IMR-90 (cell line): Measurements from ENCODE around the gene PSMB4. TPM values are rescaled to one million over a fixed set of nuclear protein-coding genes. Genes with fewer than 3 reads are reported as not detected.

Source experiments
- ATAC-seq: fragments of 200-7000 bp; cut with Tn5 transposase; 2 replicates; pipeline ENCODE4 v1.9.1; 2020; ENCODE audit warnings: low read depth, mild to moderate bottlenecking, moderate library complexity
- BruUV-seq: library from RNA; stranded (reverse); fragments of 400-500 nt; replicated peaks from 2 replicates; lab custom pipeline; 2021; lab: Mats Ljungman, UMichigan
- CTCF ChIA-PET: fragments of 300-600 bp; formaldehyde crosslinking; extraction: SDS; loops from one replicate; lab custom pipeline; 2021; ENCODE audit warnings: antibody characterized with exemption; lab: Yijun Ruan, JAX
- POLR2A ChIA-PET: fragments of 300-600 bp; sonication (Branson Sonifier 250); formaldehyde crosslinking; loops from one replicate; lab custom pipeline; 2022; ENCODE audit warnings: antibody characterized with exemption; ENCODE audit not compliant: unreplicated experiment; lab: Charles Lee
- DNase-seq: peaks from one replicate; pipeline ENCODE4 v3.0.0; 2013
- H2AFZ ChIP-seq: replicated peaks from 2 replicates; pipeline ENCODE3; 2013; ENCODE audit warnings: low read length, mild to moderate bottlenecking; ENCODE audit not compliant: poor library complexity
- H2AK5ac ChIP-seq: 2 replicates; pipeline ENCODE4 v1.6.1; 2013; ENCODE audit warnings: low read depth, low read length, inconsistent platforms
- H2AK9ac ChIP-seq: replicated peaks from 2 replicates; pipeline ENCODE3; 2013; ENCODE audit warnings: mild to moderate bottlenecking, low read depth, low read length, moderate library complexity; ENCODE audit not compliant: poor library complexity
- H2BK120ac ChIP-seq: 2 replicates; pipeline ENCODE4 v1.6.1; 2013; ENCODE audit warnings: low read depth, low read length, inconsistent platforms
- H2BK15ac ChIP-seq: 3 replicates; pipeline ENCODE4 v1.6.1; 2013; ENCODE audit warnings: low read depth, low read length, inconsistent platforms
- H2BK20ac ChIP-seq: 2 replicates; pipeline ENCODE4 v1.6.1; 2013; ENCODE audit warnings: low read depth, mild to moderate bottlenecking, inconsistent platforms, low read length, moderate library complexity
- H2BK5ac ChIP-seq: 2 replicates; pipeline ENCODE4 v1.6.1; 2013; ENCODE audit warnings: mild to moderate bottlenecking, low read depth, low read length, inconsistent platforms; ENCODE audit not compliant: poor library complexity, severe bottlenecking
- H3K14ac ChIP-seq: replicated peaks from 2 replicates; pipeline ENCODE4 v1.6.1; 2013; ENCODE audit warnings: low read depth, low read length, inconsistent platforms
- H3K18ac ChIP-seq: 2 replicates; pipeline ENCODE4 v1.6.1; 2013; ENCODE audit warnings: low read depth, low read length, control low read depth
- H3K23ac ChIP-seq: 2 replicates; pipeline ENCODE4 v1.6.1; 2013; ENCODE audit warnings: low read depth, low read length, inconsistent platforms
- H3K27ac ChIP-seq: 2 replicates; pipeline ENCODE4 v1.5.1; 2013; ENCODE audit warnings: mild to moderate bottlenecking, control low read depth, low read length; ENCODE audit not compliant: insufficient read depth
- H3K27me3 ChIP-seq: 2 replicates; pipeline ENCODE4 v1.6.1; 2013; ENCODE audit warnings: low read length; ENCODE audit not compliant: control insufficient read depth, insufficient read depth
- H3K36me3 ChIP-seq: 2 replicates; pipeline ENCODE4 v1.6.1; 2013; ENCODE audit warnings: low read length, mixed read lengths; ENCODE audit not compliant: control insufficient read depth, insufficient read depth
- H3K4ac ChIP-seq: 2 replicates; pipeline ENCODE4 v1.6.1; 2013; ENCODE audit warnings: low read depth, low read length, inconsistent platforms
- H3K4me1 ChIP-seq: 2 replicates; pipeline ENCODE4 v1.6.1; 2013; ENCODE audit warnings: low read length, mixed read lengths; ENCODE audit not compliant: control insufficient read depth, insufficient read depth
- H3K4me2 ChIP-seq: 2 replicates; pipeline ENCODE4 v1.6.1; 2013; ENCODE audit warnings: low read depth, mild to moderate bottlenecking, control low read depth, low read length, moderate library complexity
- H3K4me3 ChIP-seq: 2 replicates; pipeline ENCODE4 v1.5.1; 2013; ENCODE audit warnings: low read depth, mild to moderate bottlenecking, control low read depth, low read length, moderate library complexity; ENCODE audit not compliant: insufficient read depth
- H3K56ac ChIP-seq: 2 replicates; pipeline ENCODE4 v1.6.1; 2013; ENCODE audit warnings: low read length, inconsistent platforms; ENCODE audit not compliant: insufficient read depth; ENCODE audit errors: extremely low read depth
- H3K79me1 ChIP-seq, 2 experiments: 2 replicates each; pipeline ENCODE4 v1.6.1; 2013; ENCODE audit warnings: low read length in 2 of 2, inconsistent platforms in 1 of 2, low read depth in 1 of 2
- H3K9ac ChIP-seq: 2 replicates; pipeline ENCODE4 v1.6.1; 2013; ENCODE audit warnings: low read depth, low read length, control low read depth
- H3K9me1 ChIP-seq: 2 replicates; pipeline ENCODE4 v1.6.1; 2013; ENCODE audit warnings: low read length, inconsistent platforms; ENCODE audit not compliant: insufficient read depth
- H3K9me3 ChIP-seq: 2 replicates; pipeline ENCODE4 v1.6.1; 2013; ENCODE audit warnings: low read length; ENCODE audit not compliant: control insufficient read depth, insufficient read depth
- H4K20me1 ChIP-seq: 2 replicates; pipeline ENCODE4 v1.6.1; 2013; ENCODE audit warnings: low read length, inconsistent platforms; ENCODE audit not compliant: insufficient read depth
- H4K5ac ChIP-seq: 2 replicates; pipeline ENCODE4 v1.6.1; 2013; ENCODE audit warnings: mild to moderate bottlenecking, low read depth, low read length, control low read depth
- H4K8ac ChIP-seq, 2 experiments: 2 replicates each; pipeline ENCODE4 v1.6.1; 2013; ENCODE audit warnings: low read depth in 2 of 2, low read length in 2 of 2, control low read depth in 1 of 2, inconsistent platforms in 1 of 2
- H4K91ac ChIP-seq: 2 replicates; pipeline ENCODE4 v1.6.1; 2013; ENCODE audit warnings: low read depth, low read length, inconsistent platforms; ENCODE audit not compliant: insufficient read depth
- BHLHE40 ChIP-seq: fragments of 150-350 bp; IDR thresholded peaks from 2 replicates; pipeline ENCODE4 v1.6.1; 2016; ENCODE audit warnings: mild to moderate bottlenecking, low read depth, low read length
- CHD1 ChIP-seq: IDR thresholded peaks from 2 replicates; pipeline ENCODE4 v1.6.1; 2012; ENCODE audit warnings: low read depth, low read length, improper control_type of control experiment
- CTCF ChIP-seq: conservative IDR thresholded peaks from 2 replicates; pipeline ENCODE4 v1.5.1; 2012; ENCODE audit warnings: mild to moderate bottlenecking, low read depth, low read length, improper control_type of control experiment
- MAFK ChIP-seq: IDR thresholded peaks from 2 replicates; pipeline ENCODE4 v1.6.1; 2012; ENCODE audit warnings: low read depth, low read length, improper control_type of control experiment
- NFE2L2 ChIP-seq: fragments of 150-350 bp; IDR thresholded peaks from 2 replicates; pipeline ENCODE4 v1.6.1; 2016; ENCODE audit warnings: low read depth, mild to moderate bottlenecking, low read length
- RAD21 ChIP-seq: IDR thresholded peaks from 2 replicates; pipeline ENCODE4 v1.6.1; 2012; ENCODE audit warnings: low read length, improper control_type of control experiment
- SMC3 ChIP-seq: fragments of 150-350 bp; IDR thresholded peaks from 2 replicates; pipeline ENCODE4 v1.6.1; 2016; ENCODE audit warnings: low read depth, mild to moderate bottlenecking, antibody characterized with exemption, low read length, moderate library complexity
- WGBS, 2 experiments: methylation state at CpG; one replicate each; pipeline versions ENCODE4 v1.1.5 to v1.1.7; 2013; ENCODE audit warnings: missing lambda C conversion rate in 2 of 2; ENCODE audit not compliant: insufficient read length in 1 of 2; ENCODE audit errors: extremely low coverage in 2 of 2; 5-methylcytosine and 5-hydroxymethylcytosine counted together
- dilution Hi-C: fragments of 300-500 bp; cut with HindIII; formaldehyde crosslinking; loops from one replicate; pipeline ENCODE4 v1.14.3; 2018; ENCODE audit warnings: low sequenced_read_pairs; ENCODE audit not compliant: unreplicated experiment
- in situ Hi-C: fragments of 300-500 bp; cut with MboI; formaldehyde crosslinking; loops from 3 replicates; pipeline ENCODE4 v1.14.3; 2019; ENCODE audit warnings: low sequenced_read_pairs, inconsistent platforms, mixed read lengths
- intact Hi-C: fragments of 100-400 bp; cut with micrococcal nuclease; formaldehyde crosslinking; loops from 2 replicates; pipeline ENCODE4 v1.10.0; 2022
- polyA plus RNA-seq, 3 experiments: library from polyadenylated mRNA; depleted of rRNA; stranded (reverse); fragments of >200 nt; gene quantifications; 2 replicates each; pipeline ENCODE4 v1.2.3, GENCODE V29; 2012; ENCODE audit warnings: low replicate concordance in 1 of 3
- total RNA-seq: library from RNA; depleted of rRNA; stranded (reverse); fragments of >200 nt; gene quantifications from 2 replicates; pipeline ENCODE4 v1.2.3, GENCODE V29; 2012
- TF ChIP-seq, protein P1 (sequence below): fragments of 150-350 bp; IDR thresholded peaks from 2 replicates; pipeline ENCODE4 v1.6.1; 2017; ENCODE audit warnings: mild to moderate bottlenecking, antibody characterized with exemption, low read length, low read depth

The PSMB4 gene
- total and polyA plus RNA-seq, 2 of the 4 experiments (the other 2 are of a cell fraction), result 457 to 565 TPM

DNA sequence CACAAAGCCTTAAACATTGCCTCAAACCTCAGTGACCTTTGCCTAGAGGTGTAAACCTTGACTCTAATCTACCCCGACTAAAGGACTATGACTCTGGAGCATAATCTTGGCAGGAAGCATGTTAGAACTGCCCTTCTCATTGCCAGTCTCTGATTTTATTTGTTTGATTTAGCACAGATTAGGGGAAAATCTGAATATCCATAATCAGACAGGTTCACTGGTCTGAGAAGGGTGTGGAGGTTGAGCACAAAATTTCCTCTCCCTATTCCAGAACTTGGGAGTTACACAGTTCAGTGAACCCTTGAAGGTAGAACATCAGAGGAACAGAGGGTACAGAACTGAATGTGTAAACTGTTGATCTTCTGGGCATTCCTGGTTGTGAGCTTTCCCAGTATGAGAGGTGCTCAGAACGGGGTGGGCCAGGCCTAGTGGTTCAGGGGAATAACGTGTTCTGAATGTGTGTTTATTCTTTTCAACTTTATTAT, 8.3 kb upstream of the PSMB4 start:
- H3K4me3 ChIP-seq, result no peak overlapping the region
- H3K18ac ChIP-seq, result no peak overlapping the region
- peaks cover 1% of the 10 kb centered on the region; the same call in 1 of the 2 replicates for H3K27me3 ChIP-seq
- no peak overlapping the region for H2BK120ac ChIP-seq
- H3K27ac ChIP-seq, result no peak overlapping the region
- H2BK20ac ChIP-seq, result no peak overlapping the region
- H3K79me1 ChIP-seq, result no peaks in the 10 kb centered on the region
- H2AK9ac ChIP-seq, result no peak overlapping the region
- H3K9me3 ChIP-seq, result no peaks in the 10 kb centered on the region
- in situ Hi-C loops (no loop called here), dilution Hi-C loops (no loop called here), intact Hi-C loops (no loop called here)
- no peaks in the 10 kb centered on the region for H3K36me3 ChIP-seq
- TF ChIP-seq, protein P1, sequence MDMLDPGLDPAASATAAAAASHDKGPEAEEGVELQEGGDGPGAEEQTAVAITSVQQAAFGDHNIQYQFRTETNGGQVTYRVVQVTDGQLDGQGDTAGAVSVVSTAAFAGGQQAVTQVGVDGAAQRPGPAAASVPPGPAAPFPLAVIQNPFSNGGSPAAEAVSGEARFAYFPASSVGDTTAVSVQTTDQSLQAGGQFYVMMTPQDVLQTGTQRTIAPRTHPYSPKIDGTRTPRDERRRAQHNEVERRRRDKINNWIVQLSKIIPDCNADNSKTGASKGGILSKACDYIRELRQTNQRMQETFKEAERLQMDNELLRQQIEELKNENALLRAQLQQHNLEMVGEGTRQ, result no peak
- TF ChIP-seq BHLHE40 (no peak), MAFK (no peak), SMC3 (no peak), RAD21 (no peak), CTCF (no peak), CHD1 (no peak), NFE2L2 (no peak)
- no peak overlapping the region for H4K8ac ChIP-seq
- H3K23ac ChIP-seq, result no peak overlapping the region
- H3K4me2 ChIP-seq, result no peak overlapping the region
- H4K91ac ChIP-seq, result no peak overlapping the region
- H3K4me1 ChIP-seq, result no peaks in the 10 kb centered on the region
- H3K4ac ChIP-seq, result no peak overlapping the region
- no TSS peak for BruUV-seq
- no peak overlapping the region for H2AK5ac ChIP-seq
- no peaks in the 10 kb centered on the region for H3K9me1 ChIP-seq
- ATAC-seq (no peak), DNase-seq (no peak)
- no peak overlapping the region for H3K9ac ChIP-seq
- no peak overlapping the region for H3K14ac ChIP-seq
- no peak overlapping the region for H2AFZ ChIP-seq
- no peak overlapping the region for H2BK5ac ChIP-seq
- no peak overlapping the region for H3K56ac ChIP-seq
- no peak overlapping the region for H2BK15ac ChIP-seq
- no peaks in the 10 kb centered on the region for H4K20me1 ChIP-seq
- H4K5ac ChIP-seq, result no peak overlapping the region
- ChIA-PET POLR2A (no interaction called here), CTCF (no interaction called here)
- no CpG with 5 or more reads among the region's 3 CpGs for WGBS, 2 experiments
